H1 (cell line): ENCODE measurements around the gene WWC2. TPM values are rescaled to one million over a fixed set of nuclear protein-coding genes. Genes with fewer than 3 reads are reported as not detected.

Source experiments
- RAD21 ChIP-seq, 2 experiments: IDR thresholded peaks in 1 of 2; conservative IDR thresholded peaks in 1 of 2; 2 replicates each; pipeline ENCODE4 v1.6.1; 2011; ENCODE audit warnings: low read depth in 2 of 2, low read length in 2 of 2, improper control_type of control experiment in 1 of 2, inconsistent platforms in 1 of 2, mild to moderate bottlenecking in 1 of 2, moderate library complexity in 1 of 2
- polyA plus RNA-seq, 7 experiments: library from polyadenylated mRNA; depleted of rRNA in 3 of 7; stranded (reverse) in 5 of 7; unstranded in 2 of 7; fragments of >200 nt in 5 of 7; fragments of 200-250 nt in 2 of 7; gene quantifications; 1 replicate in 5 of 7; 2 replicates in 1 of 7; 4 replicates in 1 of 7; pipeline versions ENCODE4 v1.2.1 to v1.2.3, GENCODE V29; 2011 to 2013; ENCODE audit warnings: missing spikeins in 2 of 7, mixed read lengths in 2 of 7
- total RNA-seq: library from RNA; stranded (reverse); fragmentation: NEBNext Ultra II Directional; extraction: Animal tissue kit (Norgen Biotek cat#: 25700); gene quantifications from 2 replicates; pipeline ENCODE4 v1.2.1, GENCODE V29; 2021

Gene WWC2
- total and polyA plus RNA-seq, 2 of the 8 experiments (the other 6 are each of a cell fraction or from before 2014, with no cell fraction given): 17.6 to 135 TPM

DNA sequence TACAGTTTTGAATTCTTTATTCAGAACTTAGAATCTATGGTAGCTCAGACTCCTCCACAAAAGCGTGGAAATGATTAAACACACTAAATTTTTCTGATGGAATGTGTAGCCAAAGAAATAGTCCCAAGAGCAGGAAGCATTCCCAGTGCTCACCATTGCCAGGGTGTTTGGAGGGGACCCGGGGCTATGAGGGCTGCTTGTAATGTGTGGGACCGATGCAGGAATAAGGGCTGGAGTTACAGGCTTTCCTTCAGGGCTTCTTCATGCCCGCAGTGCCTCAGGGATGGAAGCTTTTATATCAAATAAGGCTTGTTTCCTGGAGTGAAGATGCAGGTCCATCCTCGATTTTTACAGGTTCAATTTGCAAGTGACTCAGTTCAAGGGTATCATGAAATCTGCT lies 25.8 kb downstream of the WWC2 start (continued):
- no peak for TF ChIP-seq RAD21 (IDR thresholded peaks at IDR 0.05 in 1 of 2, conservative IDR thresholded peaks at IDR 0.05 in 1 of 2; ENCODE audit: low read depth in 2 of 2, low read length in 2 of 2)
